ENCODE measurements around the gene THSD4.

THSD4 gene

GRCh38 chr15:71276336-71276665 is 161.0 kb downstream of the THSD4 start:
- H3K4me3 ChIP-seq (ENCODE audit: low read length), result no peak overlapping the region
- no peaks in the 10 kb centered on the region for H3K79me2 ChIP-seq (ENCODE audit: low read length)
- DNase-seq, result no peak
- no peaks in the 10 kb centered on the region for H3K4me1 ChIP-seq (ENCODE audit: low read length)
- no peak overlapping the region for H3K27ac ChIP-seq (ENCODE audit: low read length)
- no peak overlapping the region for H3K4me2 ChIP-seq (ENCODE audit: low read depth, low read length)
- H3K9me2 ChIP-seq (replicated peaks; ENCODE audit: insufficient read depth, low read length), result no peaks in the 10 kb centered on the region
- no peak overlapping the region for H3K9ac ChIP-seq (ENCODE audit: low read length)
- TF ChIP-seq EZH2phosphoT487 (IDR thresholded peaks at IDR 0.05; ENCODE audit: low read length), result no peak
- no peaks in the 10 kb centered on the region for H3K36me3 ChIP-seq (replicated peaks; ENCODE audit: insufficient read depth, low read length)
- H4K20me1 ChIP-seq (ENCODE audit: insufficient read depth, low read length), result no peaks in the 10 kb centered on the region
- no peaks in the 10 kb centered on the region for H3F3A ChIP-seq (ENCODE audit: insufficient read depth, low read length)
- H3K9me3 ChIP-seq (replicated peaks; ENCODE audit: insufficient read depth, low read length), result no peaks in the 10 kb centered on the region
- H2AFZ ChIP-seq (ENCODE audit: low read length), result no peak overlapping the region
- H3K27me3 ChIP-seq (replicated peaks; ENCODE audit: insufficient read depth, low read length), result no peaks in the 10 kb centered on the region

- Histone ChIP-seq H3K4me1 (ENCODE audit: low read length) (no peaks in the 10 kb centered on the region), H3K27ac (ENCODE audit: low read length) (no peak overlapping the region), H3K36me3 (replicated peaks; ENCODE audit: insufficient read depth, low read length) (no peaks in the 10 kb centered on the region), H3K9me3 (replicated peaks; ENCODE audit: insufficient read depth, low read length) (no peaks in the 10 kb centered on the region), H3K27me3 (replicated peaks; ENCODE audit: insufficient read depth, low read length) (no peaks in the 10 kb centered on the region), H3K79me2 (ENCODE audit: low read length) (no peaks in the 10 kb centered on the region), H2AFZ (ENCODE audit: low read length) (no peak overlapping the region), H3K9me2 (replicated peaks; ENCODE audit: insufficient read depth, low read length) (no peaks in the 10 kb centered on the region), H4K20me1 (ENCODE audit: insufficient read depth, low read length) (no peaks in the 10 kb centered on the region; the same call in 1 of the 2 replicates), H3K4me3 (ENCODE audit: low read length) (no peak overlapping the region), H3F3A (ENCODE audit: insufficient read depth, low read length) (no peaks in the 10 kb centered on the region), H3K9ac (ENCODE audit: low read length) (no peak overlapping the region), H3K4me2 (ENCODE audit: low read depth, low read length) (no peak overlapping the region)
- no peak for DNase-seq
- TF ChIP-seq CTCF (IDR thresholded peaks at IDR 0.05; ENCODE audit: low read length) (no peak), EZH2 (optimal IDR thresholded peaks at IDR 0.05; ENCODE audit: low read depth, low read length) (no peak), EZH2phosphoT487 (IDR thresholded peaks at IDR 0.05; ENCODE audit: low read length) (no peak)
These were observed 163.9 kb downstream of the THSD4 start for GRCh38 chr15:71278989-71279756.

DNA sequence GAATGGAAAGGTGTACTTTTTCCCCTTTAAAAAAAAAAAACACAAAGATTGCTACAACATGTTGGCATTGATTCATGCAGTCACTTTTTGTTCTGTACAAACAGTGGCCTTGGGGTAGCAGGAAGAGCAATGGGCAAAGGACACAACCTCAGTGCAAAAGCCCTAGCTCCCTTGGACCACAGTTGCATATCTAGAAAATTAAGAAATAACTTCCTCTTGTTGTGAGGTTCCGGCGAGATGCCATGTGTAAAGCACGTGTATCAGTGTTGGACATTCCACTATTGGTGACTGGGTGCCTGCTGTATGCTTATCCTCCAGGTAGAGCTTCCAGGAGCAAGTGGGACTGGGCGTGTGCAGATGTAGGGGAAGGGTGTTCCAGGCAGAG is 164.5 kb downstream of the THSD4 start:
- Histone ChIP-seq H3K4me3 (ENCODE audit: low read length) (no peak overlapping the region), H3K9ac (ENCODE audit: low read length) (no peak overlapping the region), H3K27ac (ENCODE audit: low read length) (no peak overlapping the region), H4K20me1 (ENCODE audit: insufficient read depth, low read length) (no peaks in the 10 kb centered on the region; the same call in 1 of the 2 replicates), H3K27me3 (replicated peaks; ENCODE audit: insufficient read depth, low read length) (no peaks in the 10 kb centered on the region), H2AFZ (ENCODE audit: low read length) (no peak overlapping the region), H3K4me2 (ENCODE audit: low read depth, low read length) (no peak overlapping the region), H3K9me3 (replicated peaks; ENCODE audit: insufficient read depth, low read length) (no peaks in the 10 kb centered on the region), H3K4me1 (ENCODE audit: low read length) (no peaks in the 10 kb centered on the region), H3F3A (ENCODE audit: insufficient read depth, low read length) (no peaks in the 10 kb centered on the region), H3K79me2 (ENCODE audit: low read length) (no peaks in the 10 kb centered on the region), H3K36me3 (replicated peaks; ENCODE audit: insufficient read depth, low read length) (no peaks in the 10 kb centered on the region), H3K9me2 (replicated peaks; ENCODE audit: insufficient read depth, low read length) (no peaks in the 10 kb centered on the region)
- no peak for DNase-seq
- no peak for TF ChIP-seq CTCF (IDR thresholded peaks at IDR 0.05; ENCODE audit: low read length)
- no peak for TF ChIP-seq EZH2phosphoT487 (IDR thresholded peaks at IDR 0.05; ENCODE audit: low read length)
- no peak for TF ChIP-seq EZH2 (optimal IDR thresholded peaks at IDR 0.05; ENCODE audit: low read depth, low read length)

GRCh38 chr15:71280206-71280605 is 164.9 kb downstream of the THSD4 start:
- Histone ChIP-seq H3K9me2 (replicated peaks; ENCODE audit: insufficient read depth, low read length) (no peaks in the 10 kb centered on the region), H2AFZ (ENCODE audit: low read length) (no peak overlapping the region), H3K4me1 (ENCODE audit: low read length) (no peaks in the 10 kb centered on the region), H3K36me3 (replicated peaks; ENCODE audit: insufficient read depth, low read length) (no peaks in the 10 kb centered on the region), H3K9me3 (replicated peaks; ENCODE audit: insufficient read depth, low read length) (no peaks in the 10 kb centered on the region), H3K4me3 (ENCODE audit: low read length) (no peak overlapping the region), H3F3A (ENCODE audit: insufficient read depth, low read length) (no peaks in the 10 kb centered on the region), H3K4me2 (ENCODE audit: low read depth, low read length) (no peak overlapping the region), H3K27me3 (replicated peaks; ENCODE audit: insufficient read depth, low read length) (no peaks in the 10 kb centered on the region), H4K20me1 (ENCODE audit: insufficient read depth, low read length) (no peaks in the 10 kb centered on the region; the same call in 1 of the 2 replicates), H3K27ac (ENCODE audit: low read length) (no peak overlapping the region), H3K79me2 (ENCODE audit: low read length) (no peaks in the 10 kb centered on the region), H3K9ac (ENCODE audit: low read length) (no peak overlapping the region)
- TF ChIP-seq EZH2 (optimal IDR thresholded peaks at IDR 0.05; ENCODE audit: low read depth, low read length) (no peak), CTCF (IDR thresholded peaks at IDR 0.05; ENCODE audit: low read length) (no peak), EZH2phosphoT487 (IDR thresholded peaks at IDR 0.05; ENCODE audit: low read length) (no peak)
- no peak for DNase-seq

All from MM.1S (cell line).